Measurements from ENCODE around the gene HIGD2A.

HIGD2A gene

DNA sequence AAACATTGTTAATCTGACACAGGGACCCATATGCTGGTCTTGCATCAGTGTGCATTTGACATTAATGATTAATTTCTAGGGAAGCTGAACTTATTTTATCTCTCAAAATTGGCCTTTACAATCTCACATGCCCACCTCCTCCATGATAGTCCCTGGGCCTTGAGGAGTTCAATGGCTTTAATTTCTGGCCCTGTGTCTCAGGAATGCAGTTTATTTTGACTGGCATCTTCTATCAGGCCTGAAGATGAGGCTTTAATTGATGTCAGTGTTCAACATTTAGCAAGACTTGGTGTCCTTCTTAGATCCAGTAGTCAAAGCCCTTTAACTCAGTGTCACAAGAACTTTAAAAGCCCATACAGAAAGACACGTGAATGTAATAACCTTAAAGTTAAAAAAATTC, 38.3 kb downstream of the HIGD2A start:
- no peak overlapping the region for H3K4me3 ChIP-seq (ENCODE audit: low read depth, low read length)
- TF ChIP-seq, protein P1, sequence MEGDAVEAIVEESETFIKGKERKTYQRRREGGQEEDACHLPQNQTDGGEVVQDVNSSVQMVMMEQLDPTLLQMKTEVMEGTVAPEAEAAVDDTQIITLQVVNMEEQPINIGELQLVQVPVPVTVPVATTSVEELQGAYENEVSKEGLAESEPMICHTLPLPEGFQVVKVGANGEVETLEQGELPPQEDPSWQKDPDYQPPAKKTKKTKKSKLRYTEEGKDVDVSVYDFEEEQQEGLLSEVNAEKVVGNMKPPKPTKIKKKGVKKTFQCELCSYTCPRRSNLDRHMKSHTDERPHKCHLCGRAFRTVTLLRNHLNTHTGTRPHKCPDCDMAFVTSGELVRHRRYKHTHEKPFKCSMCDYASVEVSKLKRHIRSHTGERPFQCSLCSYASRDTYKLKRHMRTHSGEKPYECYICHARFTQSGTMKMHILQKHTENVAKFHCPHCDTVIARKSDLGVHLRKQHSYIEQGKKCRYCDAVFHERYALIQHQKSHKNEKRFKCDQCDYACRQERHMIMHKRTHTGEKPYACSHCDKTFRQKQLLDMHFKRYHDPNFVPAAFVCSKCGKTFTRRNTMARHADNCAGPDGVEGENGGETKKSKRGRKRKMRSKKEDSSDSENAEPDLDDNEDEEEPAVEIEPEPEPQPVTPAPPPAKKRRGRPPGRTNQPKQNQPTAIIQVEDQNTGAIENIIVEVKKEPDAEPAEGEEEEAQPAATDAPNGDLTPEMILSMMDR (IDR thresholded peaks at IDR 0.05; ENCODE audit: insufficient read depth, low read depth, low read length, missing control alignments) = no peak

DNA sequence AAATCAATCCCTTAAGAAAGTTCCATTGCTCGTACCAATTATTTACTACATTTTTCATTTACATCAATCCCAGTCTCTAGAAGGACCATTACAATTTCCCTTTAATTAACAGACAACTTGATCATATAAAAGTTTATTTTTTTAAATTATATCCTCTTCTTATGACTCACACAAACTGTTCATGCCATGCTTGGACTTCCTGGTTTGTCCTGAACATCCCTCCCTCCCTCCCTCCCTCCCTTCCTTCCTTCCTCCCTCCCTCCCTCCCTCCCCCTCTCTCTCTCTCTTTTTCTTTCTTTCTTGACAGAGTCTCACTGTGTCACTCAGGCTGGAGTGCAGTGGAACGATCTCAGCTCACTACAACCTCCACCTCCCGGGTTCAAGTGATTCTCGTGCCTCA, 39.4 kb downstream of the HIGD2A start:
- TF ChIP-seq, protein P1 (IDR thresholded peaks at IDR 0.05; ENCODE audit: insufficient read depth, low read depth, low read length, missing control alignments) = no peak
- no peak overlapping the region for H3K4me3 ChIP-seq (ENCODE audit: low read depth, low read length)
- DNase-seq (ENCODE audit: low read depth) = no peak

More for the DNA sequence above, 38.3 kb downstream of the HIGD2A start:
- DNase-seq (ENCODE audit: low read depth) = no peak

DNA sequence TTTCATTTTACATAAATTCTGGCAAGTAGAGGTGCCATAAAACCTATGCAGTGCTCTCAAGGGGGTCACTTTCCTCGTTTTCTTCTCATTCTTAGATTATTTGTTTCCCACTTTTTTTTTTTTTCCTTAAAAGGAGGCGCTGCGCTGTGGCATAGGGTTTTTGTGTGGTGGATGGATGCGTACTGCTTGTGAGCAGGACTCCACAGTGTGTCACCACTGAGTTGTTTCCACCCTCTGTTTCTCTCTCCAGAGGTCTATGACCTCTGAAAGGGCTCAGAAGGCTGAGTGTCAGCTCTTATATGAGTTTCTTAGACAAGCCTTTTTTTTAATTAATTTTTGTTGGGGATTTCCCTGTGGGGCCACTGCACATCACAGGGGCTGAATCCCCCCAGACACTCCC, 41.4 kb downstream of the HIGD2A start:
- DNase-seq (ENCODE audit: low read depth) = no peak
- H3K4me3 ChIP-seq (ENCODE audit: low read depth, low read length) = no peak overlapping the region
- TF ChIP-seq, protein P1 (IDR thresholded peaks at IDR 0.05; ENCODE audit: insufficient read depth, low read depth, low read length, missing control alignments) = no peak

DNA sequence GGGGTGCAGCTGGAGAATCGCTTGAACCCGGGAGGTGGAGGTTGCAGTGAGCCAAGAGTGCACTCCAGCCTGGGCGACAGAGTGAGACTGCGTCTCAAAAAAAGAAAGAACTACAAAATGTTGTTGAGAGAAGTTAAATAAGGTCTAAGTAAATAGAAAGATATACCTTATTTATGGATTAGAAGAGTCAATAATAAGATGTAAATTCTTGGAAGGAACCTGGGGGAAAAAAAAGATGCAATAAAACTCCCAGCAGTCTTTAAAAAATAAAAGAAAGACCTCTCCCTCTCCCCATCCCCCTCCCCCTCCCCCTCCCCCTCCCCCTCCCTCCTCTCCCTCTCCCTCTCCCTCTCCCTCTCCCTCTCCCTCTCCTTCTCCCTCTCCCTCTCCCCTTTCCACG, 44.2 kb downstream of the HIGD2A start:
- TF ChIP-seq, protein P1 (IDR thresholded peaks at IDR 0.05; ENCODE audit: insufficient read depth, low read depth, low read length, missing control alignments) = no peak
- no peak for DNase-seq (ENCODE audit: low read depth)
- no peak overlapping the region for H3K4me3 ChIP-seq (ENCODE audit: low read depth, low read length)

DNA sequence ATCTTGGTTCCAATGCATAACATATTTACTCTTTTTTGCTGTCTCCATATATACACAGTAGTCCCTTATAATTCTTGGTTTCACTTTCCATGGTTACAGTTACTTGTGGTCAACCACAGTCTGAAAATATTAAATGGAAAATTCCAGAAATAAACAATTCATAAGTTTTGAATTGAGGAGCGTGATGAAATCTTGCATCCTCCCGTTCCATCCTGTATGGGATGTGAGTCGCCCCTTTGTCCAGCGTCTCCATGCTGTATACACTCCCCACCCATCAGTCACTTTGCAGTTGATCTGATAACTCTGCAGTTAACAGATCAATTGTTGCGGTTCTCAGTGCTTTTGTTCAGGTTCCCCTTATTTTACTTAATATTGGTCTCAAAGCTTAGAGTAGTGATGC, 48.1 kb downstream of the HIGD2A start:
- TF ChIP-seq, protein P1 (IDR thresholded peaks at IDR 0.05; ENCODE audit: insufficient read depth, low read depth, low read length, missing control alignments) = no peak
- DNase-seq (ENCODE audit: low read depth) = no peak
- no peak overlapping the region for H3K4me3 ChIP-seq (ENCODE audit: low read depth, low read length)

DNA sequence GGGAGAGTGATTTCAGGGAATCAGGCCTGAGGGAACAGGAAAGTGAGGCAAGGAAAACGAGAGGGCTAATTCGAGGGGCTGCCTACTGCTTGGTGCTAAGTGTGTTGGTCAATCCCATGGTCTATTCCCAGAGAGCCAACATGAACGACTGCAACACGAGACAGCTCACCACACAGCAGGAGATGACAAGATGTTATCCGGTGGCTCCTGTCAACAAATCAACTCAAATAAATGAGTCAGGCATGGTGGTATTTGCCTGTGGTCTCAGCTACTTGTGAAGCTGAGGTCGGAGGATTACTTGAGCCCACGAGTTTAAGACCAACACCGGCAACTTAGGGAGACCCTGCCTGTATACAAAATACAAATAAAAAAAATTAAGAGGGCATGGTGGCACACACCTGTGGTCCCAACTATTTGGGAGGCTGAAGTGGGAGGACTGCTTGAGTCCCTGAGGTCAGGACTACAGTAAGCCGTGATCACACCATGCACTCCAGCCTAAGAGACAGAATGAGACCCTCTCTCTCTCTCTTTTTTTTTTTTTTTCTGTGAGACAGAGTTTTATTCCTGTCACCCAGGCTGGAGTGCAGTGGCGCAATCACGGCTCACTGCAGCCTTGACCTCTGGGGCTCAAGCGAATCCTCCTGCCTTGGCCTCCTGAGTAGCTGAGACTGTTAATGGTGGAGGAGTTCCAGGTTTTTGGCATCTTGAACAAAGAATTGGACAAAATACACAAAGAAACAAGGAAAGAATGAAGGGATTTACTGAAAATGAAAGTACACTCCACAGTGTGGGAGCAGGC, 50.6 kb downstream of the HIGD2A start:
- TF ChIP-seq, protein P1 (IDR thresholded peaks at IDR 0.05; ENCODE audit: insufficient read depth, low read depth, low read length, missing control alignments) = no peak

More for the DNA sequence above, 50.6 kb downstream of the HIGD2A start:
- DNase-seq (ENCODE audit: low read depth) = no peak
- no peak overlapping the region for H3K4me3 ChIP-seq (ENCODE audit: low read depth, low read length)
